SW480 (cell line): ENCODE measurements around the gene IL26.

Experiments
- DNase-seq: peaks from one replicate; pipeline ENCODE4 v3.0.0-alpha.2; 2016; ENCODE audit warnings: low spot score

Gene IL26

DNA sequence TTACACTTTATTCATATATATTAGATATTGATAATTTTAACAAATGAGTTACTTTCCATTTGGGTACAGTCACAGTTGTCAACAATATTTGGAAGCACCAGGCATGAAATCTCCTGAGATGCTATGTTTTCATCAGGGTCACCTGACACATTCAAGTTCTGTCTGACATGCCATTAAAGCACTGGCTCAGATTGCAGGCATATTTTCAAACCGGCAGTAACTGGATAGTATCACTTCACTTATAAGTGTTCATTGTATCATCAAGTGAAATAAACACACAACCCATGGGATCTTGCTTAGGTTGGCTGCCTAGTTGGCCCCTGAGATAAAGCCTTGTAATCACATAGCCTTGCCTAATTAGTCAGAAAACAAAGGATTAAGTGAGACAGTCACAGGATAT lies 70.8 kb downstream of the IL26 start:
- DNase-seq, result no peak
